A549 (cell line): ENCODE results near the gene LTV1. TPM values are rescaled to one million over a fixed set of nuclear protein-coding genes. Genes with fewer than 3 reads are reported as not detected.

Source experiments
- ATAC-seq, 2 experiments: fragments of 200-7000 bp in 1 of 2; fragments of >200 bp in 1 of 2; cut with Nextera tagmentation in 1 of 2; cut with Tn5 transposase in 1 of 2; 3 replicates each; pipeline versions ENCODE4 v1.8.0 to v1.9.1; 2018 to 2020; ENCODE audit warnings: mild to moderate bottlenecking in 1 of 2, moderate library complexity in 1 of 2
- CTCF ChIA-PET: fragments of 300-600 bp; sonication (Branson Sonifier 250); formaldehyde crosslinking; extraction: SDS; loops from one replicate; lab custom pipeline; 2021; ENCODE audit warnings: antibody characterized with exemption, inconsistent platforms; lab: Yijun Ruan, JAX
- POLR2A ChIA-PET: fragments of 350-600 bp; formaldehyde crosslinking; extraction: SDS; loops from one replicate; lab custom pipeline; 2021; ENCODE audit warnings: antibody characterized with exemption, inconsistent platforms; lab: Yijun Ruan, JAX
- DNase-seq, 2 experiments: peaks; one replicate each; pipeline versions ENCODE4 v3.0.0 to v3.0.0-alpha.2; 2011 to 2016; ENCODE audit warnings: low read depth in 1 of 2, low spot score in 1 of 2
- FAIRE-seq: peaks from 2 replicates; lab custom pipeline; 2011; peaks lifted over from hg19 to GRCh38; lab: Jason Lieb, UNC
- H3K27ac ChIP-seq, 2 experiments: fragments of >200 bp; sonication (Bioruptor Twin); formaldehyde crosslinking; 3 replicates each; pipeline ENCODE4 v1.5.1; 2016 to 2017
- H3K4me1 ChIP-seq: fragments of >200 bp; sonication (Bioruptor Twin); formaldehyde crosslinking; 3 replicates; pipeline ENCODE4 v1.6.1; 2016
- H3K4me2 ChIP-seq: fragments of >200 bp; sonication (Bioruptor Twin); formaldehyde crosslinking; 3 replicates; pipeline ENCODE4 v1.6.1; 2016
- H3K4me3 ChIP-seq: fragments of >200 bp; sonication (Bioruptor Twin); formaldehyde crosslinking; 3 replicates; pipeline ENCODE4 v1.5.1; 2016
- H3K9me3 ChIP-seq: fragments of >200 bp; sonication (Bioruptor Twin); formaldehyde crosslinking; 3 replicates; pipeline ENCODE4 v1.6.1; 2016
- BHLHE40 ChIP-seq: IDR thresholded peaks from 2 replicates; pipeline ENCODE4 v1.6.1; 2012; ENCODE audit warnings: low read depth, low read length, inconsistent platforms
- CBX2 ChIP-seq: fragments of 200-600 bp; sonication (generic); IDR thresholded peaks from 2 replicates; pipeline ENCODE4 v1.6.1; 2016; ENCODE audit warnings: low read depth, mild to moderate bottlenecking, borderline replicate concordance
- CBX8 ChIP-seq: fragments of 200-600 bp; sonication (generic); IDR thresholded peaks from 2 replicates; pipeline ENCODE4 v1.6.1; 2016
- CEBPB ChIP-seq, 2 experiments: fragments of >200 bp in 1 of 2; sonication (Bioruptor Twin) in 1 of 2; formaldehyde crosslinking in 1 of 2; IDR thresholded peaks; 2 replicates each; pipeline ENCODE4 v1.6.1; 2012 to 2016
- CHD2 ChIP-seq: fragments of 150-350 bp; IDR thresholded peaks from 2 replicates; pipeline ENCODE4 v1.6.1; 2014; ENCODE audit warnings: low read length; ENCODE audit not compliant: partially characterized antibody
- ESRRA ChIP-seq: fragments of 150-350 bp; IDR thresholded peaks from 2 replicates; pipeline ENCODE4 v1.6.1; 2014; ENCODE audit warnings: mild to moderate bottlenecking, low read length, borderline replicate concordance
- FOSB ChIP-seq: fragments of 250-450 bp; sonication (Bioruptor Pico); IDR thresholded peaks from 2 replicates; pipeline ENCODE4 v1.5.0; 2020; ENCODE audit warnings: mild to moderate bottlenecking, moderate library complexity
- FOSL2 ChIP-seq, 2 experiments: fragments of 450-650 bp in 1 of 2; fragments of >200 bp in 1 of 2; sonication (Bioruptor Twin) in 1 of 2; formaldehyde crosslinking; IDR thresholded peaks; 2 replicates each; pipeline versions ENCODE4 v1.5.0 to v1.6.1; 2016 to 2020; ENCODE audit warnings: mild to moderate bottlenecking in 1 of 2, moderate library complexity in 1 of 2
- HEYL ChIP-seq: fragments of 250-450 bp; sonication (Bioruptor Pico); IDR thresholded peaks from 2 replicates; pipeline ENCODE4 v1.8.0; 2021; ENCODE audit warnings: mild to moderate bottlenecking, moderate library complexity
- HOXA7 ChIP-seq: fragments of 250-450 bp; sonication (Bioruptor Pico); IDR thresholded peaks from 2 replicates; pipeline ENCODE4 v1.5.0; 2020; ENCODE audit warnings: mild to moderate bottlenecking, moderate library complexity
- JUN ChIP-seq, 2 experiments: fragments of >200 bp; sonication (Bioruptor Twin); formaldehyde crosslinking; IDR thresholded peaks; 2 replicates in 1 of 2; 3 replicates in 1 of 2; pipeline ENCODE4 v1.6.1; 2016 to 2017
- JUNB ChIP-seq: fragments of >200 bp; sonication (Bioruptor Twin); formaldehyde crosslinking; IDR thresholded peaks from 2 replicates; pipeline ENCODE4 v1.6.1; 2016
- KDM1A ChIP-seq: fragments of 200-600 bp; sonication (generic); IDR thresholded peaks from 2 replicates; pipeline ENCODE4 v1.6.1; 2016; ENCODE audit warnings: low read depth, mild to moderate bottlenecking
- MAFK ChIP-seq: fragments of 450-650 bp; IDR thresholded peaks from 2 replicates; pipeline ENCODE4 v1.6.1; 2014; ENCODE audit not compliant: partially characterized antibody
- PHF8 ChIP-seq: fragments of 200-600 bp; sonication (generic); IDR thresholded peaks from 2 replicates; pipeline ENCODE4 v1.6.1; 2016; ENCODE audit warnings: low read depth, mild to moderate bottlenecking, antibody characterized with exemption, moderate library complexity, borderline replicate concordance
- POLR2A ChIP-seq: IDR thresholded peaks from 2 replicates; pipeline ENCODE4 v1.6.1; 2012; ENCODE audit warnings: mild to moderate bottlenecking, low read length
- RCOR1 ChIP-seq: fragments of 150-350 bp; IDR thresholded peaks from 2 replicates; pipeline ENCODE4 v1.6.1; 2014; ENCODE audit warnings: antibody characterized with exemption, low read length, low read depth
- SREBF2 ChIP-seq: fragments of 450-650 bp; IDR thresholded peaks from 2 replicates; pipeline ENCODE4 v1.6.1; 2014; ENCODE audit warnings: mild to moderate bottlenecking, moderate library complexity
- TFCP2L1 ChIP-seq: fragments of 250-450 bp; sonication (Bioruptor Pico); IDR thresholded peaks from 2 replicates; pipeline ENCODE4 v1.5.0; 2021; ENCODE audit warnings: mild to moderate bottlenecking
- ZC3H11A ChIP-seq: fragments of 450-650 bp; IDR thresholded peaks from 2 replicates; pipeline ENCODE4 v1.6.1; 2014; ENCODE audit warnings: antibody characterized with exemption, mild to moderate bottlenecking
- ZFP36 ChIP-seq: fragments of 450-650 bp; IDR thresholded peaks from 2 replicates; pipeline ENCODE4 v1.6.1; 2014; ENCODE audit warnings: borderline replicate concordance; ENCODE audit not compliant: partially characterized antibody
- WGBS: methylation state at CpG from one replicate; pipeline ENCODE4 v1.1.6; 2017; ENCODE audit errors: missing lambda C conversion rate; 5-methylcytosine and 5-hydroxymethylcytosine counted together
- polyA plus RNA-seq, 4 experiments: library from polyadenylated mRNA; depleted of rRNA in 3 of 4; stranded (reverse); fragments of >200 nt; fragmentation: RNase III in 1 of 4; extraction: RNeasy Plus Mini Kit Qiagen cat#74134 plus additional on column Dnase treatment in 1 of 4; gene quantifications; 2 replicates in 3 of 4; 3 replicates in 1 of 4; pipeline ENCODE4 v1.2.3, GENCODE V29; 2011 to 2017
- TF ChIP-seq, protein P1 (sequence below): fragments of >200 bp; sonication (Bioruptor Twin); formaldehyde crosslinking; IDR thresholded peaks from 3 replicates; pipeline ENCODE4 v1.6.1; 2016
- TF ChIP-seq, protein P2 (sequence below): fragments of 200-600 bp; sonication (generic); IDR thresholded peaks from 2 replicates; pipeline ENCODE4 v1.6.1; 2016; ENCODE audit warnings: antibody characterized with exemption, mild to moderate bottlenecking, moderate library complexity
- TF ChIP-seq, protein P3 (sequence below): IDR thresholded peaks from 2 replicates; pipeline ENCODE4 v1.6.1; 2012
- TF ChIP-seq, protein P4 (sequence below): IDR thresholded peaks from 2 replicates; pipeline ENCODE4 v1.6.1; 2012; ENCODE audit warnings: low read depth, borderline replicate concordance

LTV1 gene
- polyA plus RNA-seq, 2 of the 4 experiments (the other 2 are of a cell fraction), result 50.7 to 52.4 TPM

DNA sequence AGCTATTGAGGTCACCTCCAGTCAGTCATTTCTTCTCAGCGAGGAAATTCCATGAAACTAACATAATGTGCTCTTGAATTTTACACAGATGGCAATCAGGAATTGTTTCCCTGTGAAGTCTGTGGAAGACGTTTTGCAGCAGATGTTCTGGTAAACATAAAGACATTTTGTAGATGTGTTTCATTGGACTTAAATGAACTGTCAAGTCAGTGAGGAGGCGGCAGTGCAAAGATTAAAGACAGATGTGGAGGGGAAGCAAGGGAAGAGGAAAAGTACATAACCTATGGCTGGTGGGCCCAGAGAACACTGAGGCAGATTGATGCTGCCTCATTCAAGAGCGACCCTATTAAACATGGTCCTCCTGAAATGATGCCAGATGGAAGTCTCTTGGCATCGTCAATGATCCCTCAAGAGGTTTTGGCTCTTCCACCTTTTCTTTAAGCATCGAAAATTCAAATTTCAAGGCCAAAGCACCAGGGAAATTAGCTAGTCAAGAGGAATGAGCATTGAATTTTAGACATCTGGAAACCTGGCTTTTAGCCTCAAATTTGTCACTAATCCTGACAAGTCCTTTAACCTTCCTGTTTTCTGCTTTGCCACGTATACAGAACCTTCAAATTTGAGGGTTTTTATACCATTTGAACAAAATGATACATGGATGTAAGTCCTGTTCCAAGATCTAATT lies 41.2 kb downstream of the LTV1 start:
- ATAC-seq, result no peak
- no peak for FAIRE-seq
- POLR2A ChIA-PET, result no interaction called here
- CTCF ChIA-PET, result no interaction called here
- no peaks in the 10 kb centered on the region for H3K9me3 ChIP-seq
- no peak overlapping the region for H3K4me3 ChIP-seq
- no peak overlapping the region for H3K4me2 ChIP-seq
- H3K4me1 ChIP-seq, result no peaks in the 10 kb centered on the region
- 27% methylated on average over 7 of the region's 7 CpGs for WGBS
- DNase-seq, result no peak
- H3K27ac ChIP-seq, result no peak overlapping the region
- TF ChIP-seq CBX2 (no peak), CHD2 (no peak), TFCP2L1 (no peak), POLR2A (no peak), CBX8 (no peak), KDM1A (no peak), CEBPB (IDR thresholded peaks at IDR 0.05) (no peak)
- TF ChIP-seq, protein P1, sequence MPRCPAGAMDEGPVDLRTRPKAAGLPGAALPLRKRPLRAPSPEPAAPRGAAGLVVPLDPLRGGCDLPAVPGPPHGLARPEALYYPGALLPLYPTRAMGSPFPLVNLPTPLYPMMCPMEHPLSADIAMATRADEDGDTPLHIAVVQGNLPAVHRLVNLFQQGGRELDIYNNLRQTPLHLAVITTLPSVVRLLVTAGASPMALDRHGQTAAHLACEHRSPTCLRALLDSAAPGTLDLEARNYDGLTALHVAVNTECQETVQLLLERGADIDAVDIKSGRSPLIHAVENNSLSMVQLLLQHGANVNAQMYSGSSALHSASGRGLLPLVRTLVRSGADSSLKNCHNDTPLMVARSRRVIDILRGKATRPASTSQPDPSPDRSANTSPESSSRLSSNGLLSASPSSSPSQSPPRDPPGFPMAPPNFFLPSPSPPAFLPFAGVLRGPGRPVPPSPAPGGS, result no peak

DNA sequence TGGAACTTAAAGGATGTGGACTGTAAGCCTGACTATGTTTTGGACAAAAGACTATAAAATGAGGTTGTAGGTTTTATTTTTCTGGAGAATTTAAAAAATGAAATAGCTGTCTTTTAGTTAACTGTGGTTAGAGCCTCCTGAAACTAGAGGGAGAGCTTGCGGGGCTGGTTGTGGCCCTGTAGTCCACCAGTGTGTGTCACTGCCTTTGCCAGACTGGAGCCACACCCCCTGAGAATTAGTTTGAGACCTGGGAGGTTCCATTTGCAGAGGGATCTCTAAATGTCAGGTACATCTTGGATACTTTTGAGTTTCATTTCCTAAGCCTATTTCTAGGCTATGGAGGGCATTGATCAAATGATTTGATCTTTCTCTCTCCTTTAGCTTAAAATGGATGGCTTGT lies 42.0 kb downstream of the LTV1 start:
- ChIA-PET CTCF (interaction anchor here (0.5 to 1.2 kb wide), 2 partner anchors 54 to 1224 kb away, joined by 3 to 4 read pairs; no protein-coding TSS in a partner anchor), POLR2A (no interaction called here)
- TF ChIP-seq MAFK (no peak), ZFP36 (no peak), JUNB (no peak), RCOR1 (no peak), CHD2 (no peak), ESRRA (no peak), FOSL2 (IDR thresholded peaks at IDR 0.05) (no peak), FOSL2 (CRISPR knock-in tag; IDR thresholded peaks at IDR 0.05) (no peak)
- TF ChIP-seq, protein P2, sequence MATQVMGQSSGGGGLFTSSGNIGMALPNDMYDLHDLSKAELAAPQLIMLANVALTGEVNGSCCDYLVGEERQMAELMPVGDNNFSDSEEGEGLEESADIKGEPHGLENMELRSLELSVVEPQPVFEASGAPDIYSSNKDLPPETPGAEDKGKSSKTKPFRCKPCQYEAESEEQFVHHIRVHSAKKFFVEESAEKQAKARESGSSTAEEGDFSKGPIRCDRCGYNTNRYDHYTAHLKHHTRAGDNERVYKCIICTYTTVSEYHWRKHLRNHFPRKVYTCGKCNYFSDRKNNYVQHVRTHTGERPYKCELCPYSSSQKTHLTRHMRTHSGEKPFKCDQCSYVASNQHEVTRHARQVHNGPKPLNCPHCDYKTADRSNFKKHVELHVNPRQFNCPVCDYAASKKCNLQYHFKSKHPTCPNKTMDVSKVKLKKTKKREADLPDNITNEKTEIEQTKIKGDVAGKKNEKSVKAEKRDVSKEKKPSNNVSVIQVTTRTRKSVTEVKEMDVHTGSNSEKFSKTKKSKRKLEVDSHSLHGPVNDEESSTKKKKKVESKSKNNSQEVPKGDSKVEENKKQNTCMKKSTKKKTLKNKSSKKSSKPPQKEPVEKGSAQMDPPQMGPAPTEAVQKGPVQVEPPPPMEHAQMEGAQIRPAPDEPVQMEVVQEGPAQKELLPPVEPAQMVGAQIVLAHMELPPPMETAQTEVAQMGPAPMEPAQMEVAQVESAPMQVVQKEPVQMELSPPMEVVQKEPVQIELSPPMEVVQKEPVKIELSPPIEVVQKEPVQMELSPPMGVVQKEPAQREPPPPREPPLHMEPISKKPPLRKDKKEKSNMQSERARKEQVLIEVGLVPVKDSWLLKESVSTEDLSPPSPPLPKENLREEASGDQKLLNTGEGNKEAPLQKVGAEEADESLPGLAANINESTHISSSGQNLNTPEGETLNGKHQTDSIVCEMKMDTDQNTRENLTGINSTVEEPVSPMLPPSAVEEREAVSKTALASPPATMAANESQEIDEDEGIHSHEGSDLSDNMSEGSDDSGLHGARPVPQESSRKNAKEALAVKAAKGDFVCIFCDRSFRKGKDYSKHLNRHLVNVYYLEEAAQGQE, result no peak
- TF ChIP-seq, protein P3, sequence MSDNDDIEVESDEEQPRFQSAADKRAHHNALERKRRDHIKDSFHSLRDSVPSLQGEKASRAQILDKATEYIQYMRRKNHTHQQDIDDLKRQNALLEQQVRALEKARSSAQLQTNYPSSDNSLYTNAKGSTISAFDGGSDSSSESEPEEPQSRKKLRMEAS, result no peak
- TF ChIP-seq, protein P4, sequence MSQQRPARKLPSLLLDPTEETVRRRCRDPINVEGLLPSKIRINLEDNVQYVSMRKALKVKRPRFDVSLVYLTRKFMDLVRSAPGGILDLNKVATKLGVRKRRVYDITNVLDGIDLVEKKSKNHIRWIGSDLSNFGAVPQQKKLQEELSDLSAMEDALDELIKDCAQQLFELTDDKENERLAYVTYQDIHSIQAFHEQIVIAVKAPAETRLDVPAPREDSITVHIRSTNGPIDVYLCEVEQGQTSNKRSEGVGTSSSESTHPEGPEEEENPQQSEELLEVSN, result no peak
- DNase-seq (no peak), ATAC-seq (no peak), FAIRE-seq (no peak)
- H3K27ac ChIP-seq, result no peak overlapping the region
- no peak overlapping the region for H3K4me3 ChIP-seq
- no peak overlapping the region for H3K4me2 ChIP-seq
- no peaks in the 10 kb centered on the region for H3K9me3 ChIP-seq
- H3K4me1 ChIP-seq, result no peaks in the 10 kb centered on the region
- WGBS, result 88% methylated on average over 1 of the region's 1 CpG

DNA sequence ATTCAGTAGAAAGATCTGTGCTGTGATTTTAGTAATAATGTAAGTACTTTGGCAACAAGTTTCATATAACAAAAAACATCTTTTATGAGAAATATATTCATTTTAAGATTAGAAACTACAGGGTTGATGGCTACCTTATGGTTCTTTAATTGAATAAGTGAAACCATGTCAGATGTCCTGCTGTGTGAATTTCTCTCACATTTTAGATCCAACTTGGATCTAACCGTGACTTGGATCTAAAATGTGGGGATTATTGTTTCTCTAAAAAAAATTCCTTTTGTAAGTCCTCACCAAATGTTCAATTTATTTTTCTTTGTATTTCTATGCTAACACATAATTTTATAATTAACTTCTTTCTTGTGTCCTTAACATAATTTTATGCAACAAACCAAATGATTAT lies 51.5 kb downstream of the LTV1 start:
- H3K4me2 ChIP-seq, result no peak overlapping the region
- no peak for FAIRE-seq
- no peak for ATAC-seq
- no peaks in the 10 kb centered on the region for H3K9me3 ChIP-seq
- TF ChIP-seq, protein P4, result no peak
- TF ChIP-seq JUN (IDR thresholded peaks at IDR 0.05) (no peak), ZC3H11A (no peak), HEYL (CRISPR knock-in tag) (no peak), KDM1A (no peak), FOSB (CRISPR knock-in tag) (no peak), PHF8 (no peak), SREBF2 (no peak), BHLHE40 (no peak), HOXA7 (CRISPR knock-in tag) (no peak), JUNB (no peak)
- TF ChIP-seq, protein P3, result no peak
- WGBS, result 93% methylated on average over 1 of the region's 1 CpG
- CTCF ChIA-PET, result no interaction called here
- H3K27ac ChIP-seq, result no peak overlapping the region
- H3K4me1 ChIP-seq, result no peaks in the 10 kb centered on the region
- DNase-seq, result no peak
- POLR2A ChIA-PET, result no interaction called here
- no peak overlapping the region for H3K4me3 ChIP-seq
